GM11168 (cell line): ENCODE measurements around the gene CATSPERZ.

Experiments
- in situ Hi-C: fragments of 300-500 bp; cut with MboI; formaldehyde crosslinking; loops from one replicate; pipeline ENCODE4 v1.12.0; 2022; ENCODE audit warnings: low sequenced_read_pairs; ENCODE audit not compliant: unreplicated experiment

The CATSPERZ gene

GRCh38 chr11:64299847-64300648 is at the start of gene CATSPERZ:
CATSPERZ (plus strand) TSS chr11:64300358; CDS start chr11:64300411, 53 bp downstream.
- in situ Hi-C loops, result loop anchor here (10.0 kb wide), 1 partner anchor 105 kb away; no protein-coding TSS in a partner anchor

GRCh38 chr11:64250415-64251015 is 49.6 kb upstream of the CATSPERZ start:
- in situ Hi-C loops, result no loop called here

GRCh38 chr11:64251016-64251752 is 49.0 kb upstream of the CATSPERZ start, which contains the start of gene PLCB3:
PLCB3 (plus strand) TSS chr11:64251530; CDS start chr11:64251650, 120 bp downstream.
- in situ Hi-C loops, result no loop called here

GRCh38 chr11:64251753-64252002 is 48.5 kb upstream of the CATSPERZ start:
- in situ Hi-C loops, result no loop called here

GRCh38 chr11:64252003-64252872 is 47.9 kb upstream of the CATSPERZ start:
- in situ Hi-C loops, result no loop called here

GRCh38 chr11:64253043-64253442 is 47.1 kb upstream of the CATSPERZ start:
- in situ Hi-C loops, result no loop called here

GRCh38 chr11:64253481-64253880 is 46.7 kb upstream of the CATSPERZ start:
- in situ Hi-C loops, result no loop called here

- in situ Hi-C loops, result no loop called here
These were observed 45.8 kb upstream of the CATSPERZ start for GRCh38 chr11:64254326-64254725.

- in situ Hi-C loops, result no loop called here
These were observed 44.7 kb upstream of the CATSPERZ start for GRCh38 chr11:64255135-64256128.

GRCh38 chr11:64256300-64256699 is 43.9 kb upstream of the CATSPERZ start:
- in situ Hi-C loops, result no loop called here

- in situ Hi-C loops, result no loop called here
These were observed 41.8 kb upstream of the CATSPERZ start for GRCh38 chr11:64258356-64258755.

GRCh38 chr11:64258946-64259532 is 41.1 kb upstream of the CATSPERZ start:
- in situ Hi-C loops, result no loop called here

- in situ Hi-C loops, result no loop called here
These were observed 40.6 kb upstream of the CATSPERZ start for GRCh38 chr11:64259533-64260067.

GRCh38 chr11:64260147-64260708 is 39.9 kb upstream of the CATSPERZ start:
- in situ Hi-C loops, result no loop called here

GRCh38 chr11:64261556-64262080 is 38.5 kb upstream of the CATSPERZ start:
- in situ Hi-C loops, result no loop called here

GRCh38 chr11:64262271-64263002 is 37.7 kb upstream of the CATSPERZ start:
- in situ Hi-C loops, result no loop called here
